H1 (cell line): ENCODE measurements around the gene GALNT5. TPM values are rescaled to one million over a fixed set of nuclear protein-coding genes. Genes with fewer than 3 reads are reported as not detected.

Experiments
- CTCF ChIA-PET: fragments of 300-600 bp; sonication (Branson Sonifier 250); formaldehyde crosslinking; loops from one replicate; lab custom pipeline; 2021; ENCODE audit not compliant: partially characterized antibody; lab: Charles Lee
- POLR2A ChIA-PET: fragments of 300-600 bp; sonication (Branson Sonifier 250); formaldehyde crosslinking; loops from one replicate; lab custom pipeline; 2021; ENCODE audit warnings: inconsistent platforms; ENCODE audit not compliant: partially characterized antibody; lab: Charles Lee
- DNase-seq, 2 experiments: peaks; one replicate each; pipeline versions ENCODE4 v3.0.0 to v3.0.0-alpha.2; 2010 to 2022; ENCODE audit warnings: low spot score in 2 of 2, low read depth in 1 of 2, mixed read lengths in 1 of 2
- FAIRE-seq: peaks from 2 replicates; lab custom pipeline; 2011; peaks lifted over from hg19 to GRCh38; lab: Jason Lieb, UNC
- H2AFZ ChIP-seq: 2 replicates; pipeline ENCODE4 v1.8.1; 2012; ENCODE audit warnings: low read length, inconsistent platforms
- H2AK5ac ChIP-seq: 2 replicates; pipeline ENCODE4 v1.6.1; 2013; ENCODE audit warnings: low read depth, low read length
- H2BK120ac ChIP-seq: replicated peaks from 2 replicates; pipeline ENCODE3; 2013; ENCODE audit warnings: low read depth, low read length, inconsistent platforms
- H2BK12ac ChIP-seq: 2 replicates; pipeline ENCODE4 v1.6.1; 2013; ENCODE audit warnings: low read depth, low read length
- H2BK15ac ChIP-seq: 2 replicates; pipeline ENCODE4 v1.6.1; 2013; ENCODE audit warnings: low read length
- H2BK20ac ChIP-seq: 2 replicates; pipeline ENCODE4 v1.6.1; 2013; ENCODE audit warnings: low read length
- H2BK5ac ChIP-seq: 2 replicates; pipeline ENCODE4 v1.6.1; 2013; ENCODE audit warnings: low read depth, low read length
- H3K14ac ChIP-seq: 2 replicates; pipeline ENCODE4 v1.6.1; 2013; ENCODE audit warnings: inconsistent platforms; ENCODE audit not compliant: insufficient read length
- H3K18ac ChIP-seq: 2 replicates; pipeline ENCODE4 v1.6.1; 2013; ENCODE audit warnings: low read length; ENCODE audit errors: extremely low read depth
- H3K23ac ChIP-seq: 2 replicates; pipeline ENCODE4 v1.6.1; 2013; ENCODE audit warnings: inconsistent platforms; ENCODE audit not compliant: insufficient read length
- H3K23me2 ChIP-seq: 2 replicates; pipeline ENCODE4 v1.6.1; 2013; ENCODE audit warnings: low read depth, low read length
- H3K27ac ChIP-seq: 2 replicates; pipeline ENCODE4 v1.6.1; 2011; ENCODE audit warnings: low read depth, low read length, inconsistent platforms
- H3K27me3 ChIP-seq, 4 experiments: replicated peaks in 1 of 4; 1 replicate in 1 of 4; 2 replicates in 3 of 4; pipeline versions ENCODE4 v1.6.1 to v1.8.1; 2011 to 2013; ENCODE audit warnings: low read length in 3 of 4, mild to moderate bottlenecking in 3 of 4, inconsistent platforms in 2 of 4, mixed read lengths in 2 of 4, moderate library complexity in 1 of 4; ENCODE audit not compliant: control insufficient read depth in 3 of 4, insufficient read depth in 3 of 4; ENCODE audit errors: extremely low read depth in 1 of 4
- H3K36me3 ChIP-seq, 4 experiments: 2 replicates each; pipeline versions ENCODE4 v1.6.1 to v1.8.1; 2011 to 2013; ENCODE audit warnings: mild to moderate bottlenecking in 4 of 4, low read length in 3 of 4, moderate library complexity in 2 of 4, control low read depth in 1 of 4, inconsistent platforms in 1 of 4; ENCODE audit not compliant: insufficient read depth in 4 of 4, control insufficient read depth in 2 of 4
- H3K4ac ChIP-seq: replicated peaks from 2 replicates; pipeline ENCODE3; 2013; ENCODE audit warnings: low read length, low read depth, mixed read lengths, inconsistent platforms; ENCODE audit not compliant: insufficient read length
- H3K4me1 ChIP-seq, 4 experiments: replicated peaks in 1 of 4; 1 replicate in 1 of 4; 2 replicates in 3 of 4; pipeline versions ENCODE4 v1.6.1 to v1.8.1; 2011 to 2013; ENCODE audit warnings: low read length in 3 of 4, inconsistent platforms in 2 of 4, mixed read lengths in 1 of 4; ENCODE audit not compliant: insufficient read depth in 4 of 4, control insufficient read depth in 3 of 4
- H3K4me2 ChIP-seq, 2 experiments: 2 replicates each; pipeline versions ENCODE4 v1.6.1 to v1.8.1; 2011 to 2013; ENCODE audit warnings: low read depth in 2 of 2, low read length in 2 of 2, control low read depth in 1 of 2, inconsistent platforms in 1 of 2, mild to moderate bottlenecking in 1 of 2; ENCODE audit not compliant: insufficient read depth in 1 of 2
- H3K4me3 ChIP-seq, 4 experiments: fragments of 200-600, 300-600 bp in 1 of 4; sonication (generic), shearing (Covaris generic), sonication (Bioruptor Twin) in 1 of 4; 2 replicates each; pipeline versions ENCODE4 v1.5.1 to v1.8.1; 2011 to 2016; ENCODE audit warnings: low read length in 4 of 4, low read depth in 3 of 4, control low read depth in 2 of 4, inconsistent platforms in 2 of 4, mild to moderate bottlenecking in 2 of 4, mixed read lengths in 1 of 4, moderate library complexity in 1 of 4; ENCODE audit not compliant: insufficient read depth in 2 of 4; ENCODE audit errors: extremely low read depth in 1 of 4
- H3K56ac ChIP-seq: replicated peaks from 2 replicates; pipeline ENCODE3; 2013; ENCODE audit warnings: low read depth, mild to moderate bottlenecking, mixed read lengths, low read length, inconsistent platforms; ENCODE audit not compliant: insufficient read length
- H3K79me1 ChIP-seq: 2 replicates; pipeline ENCODE4 v1.6.1; 2013; ENCODE audit warnings: low read depth, low read length, control low read depth
- H3K79me2 ChIP-seq, 2 experiments: 2 replicates each; pipeline versions ENCODE4 v1.6.1 to v1.8.1; 2012 to 2013; ENCODE audit warnings: low read length in 2 of 2, mild to moderate bottlenecking in 2 of 2, inconsistent platforms in 1 of 2; ENCODE audit not compliant: insufficient read depth in 2 of 2, control insufficient read depth in 1 of 2
- H3K9ac ChIP-seq, 4 experiments: replicated peaks in 1 of 4; 1 replicate in 1 of 4; 2 replicates in 3 of 4; pipeline versions ENCODE4 v1.6.1 to v1.8.1; 2011 to 2013; ENCODE audit warnings: low read depth in 3 of 4, low read length in 3 of 4, control low read depth in 2 of 4, mild to moderate bottlenecking in 2 of 4, moderate library complexity in 2 of 4, inconsistent platforms in 1 of 4; ENCODE audit errors: extremely low read depth in 1 of 4
- H3K9me3 ChIP-seq, 2 experiments: 2 replicates each; pipeline versions ENCODE4 v1.6.1 to v1.8.1; 2012 to 2013; ENCODE audit warnings: mild to moderate bottlenecking in 2 of 2, moderate library complexity in 2 of 2, control low read depth in 1 of 2, inconsistent platforms in 1 of 2, low read depth in 1 of 2, low read length in 1 of 2, mixed read lengths in 1 of 2; ENCODE audit not compliant: insufficient read depth in 2 of 2
- H4K20me1 ChIP-seq, 2 experiments: replicated peaks in 1 of 2; 2 replicates each; pipeline versions ENCODE3 to v1.8.1; 2011 to 2013; ENCODE audit warnings: inconsistent platforms in 2 of 2, low read length in 2 of 2, mild to moderate bottlenecking in 1 of 2; ENCODE audit not compliant: insufficient read depth in 2 of 2, control insufficient read depth in 1 of 2
- H4K5ac ChIP-seq: 2 replicates; pipeline ENCODE4 v1.6.1; 2013; ENCODE audit warnings: low read length, low read depth, mixed read lengths, inconsistent platforms; ENCODE audit not compliant: insufficient read length
- H4K8ac ChIP-seq: 2 replicates; pipeline ENCODE4 v1.8.0; 2013; ENCODE audit warnings: mild to moderate bottlenecking, moderate library complexity, low read length, inconsistent platforms; ENCODE audit not compliant: insufficient read depth; ENCODE audit errors: extremely low read depth
- H4K91ac ChIP-seq: replicated peaks from 2 replicates; pipeline ENCODE3; 2013; ENCODE audit warnings: low read length, mixed read lengths, inconsistent platforms; ENCODE audit not compliant: insufficient read length
- CBX8 ChIP-seq: fragments of 300-800, 300-1000 bp; sonication (generic); IDR thresholded peaks from 2 replicates; pipeline ENCODE4 v1.7.1; 2016; ENCODE audit warnings: low read depth, low read length, borderline replicate concordance
- WGBS, 2 experiments: shearing (Covaris generic) in 1 of 2; methylation state at CpG; one replicate each; pipeline versions ENCODE4 v1.1.6 to v1.1.7; 2013 to 2015; ENCODE audit warnings: low lambda C conversion rate in 2 of 2, mixed read lengths in 2 of 2, inconsistent platforms in 1 of 2, low coverage in 1 of 2, missing lambda C conversion rate in 1 of 2; ENCODE audit not compliant: insufficient replicate concordance in 2 of 2, insufficient coverage in 1 of 2, insufficient read length in 1 of 2; ENCODE audit errors: extremely low coverage in 1 of 2, missing lambda C conversion rate in 1 of 2; 5-methylcytosine and 5-hydroxymethylcytosine counted together
- polyA plus RNA-seq, 7 experiments: library from polyadenylated mRNA; depleted of rRNA in 3 of 7; stranded (reverse) in 5 of 7; unstranded in 2 of 7; fragments of >200 nt in 5 of 7; fragments of 200-250 nt in 2 of 7; gene quantifications; 1 replicate in 5 of 7; 2 replicates in 1 of 7; 4 replicates in 1 of 7; pipeline versions ENCODE4 v1.2.1 to v1.2.3, GENCODE V29; 2011 to 2013; ENCODE audit warnings: missing spikeins in 2 of 7, mixed read lengths in 2 of 7
- total RNA-seq: library from RNA; stranded (reverse); fragmentation: NEBNext Ultra II Directional; extraction: Animal tissue kit (Norgen Biotek cat#: 25700); gene quantifications from 2 replicates; pipeline ENCODE4 v1.2.1, GENCODE V29; 2021

Gene GALNT5
- total and polyA plus RNA-seq, 2 of the 8 experiments (the other 6 are each of a cell fraction or from before 2014, with no cell fraction given): 0.02 to 0.06 TPM

- no peak overlapping the region for H3K4me2 ChIP-seq
- no peak overlapping the region for H2BK120ac ChIP-seq
- no peak overlapping the region for H3K9ac ChIP-seq
- H3K27me3 ChIP-seq: no peaks in the 10 kb centered on the region
- no peaks in the 10 kb centered on the region for H3K9me3 ChIP-seq
- no peak overlapping the region for H2BK12ac ChIP-seq
- 92% methylated on average over 2 of the region's 2 CpGs; no CpG with 5 or more reads in 1 of the 2 experiments for WGBS, 2 experiments
- H3K79me2 ChIP-seq: no peaks in the 10 kb centered on the region
- no peak overlapping the region for H2BK5ac ChIP-seq
- no peaks in the 10 kb centered on the region; a peak in 1 of 7 replicates for H3K4me1 ChIP-seq
- no peak overlapping the region for H3K4me3 ChIP-seq
- no peak overlapping the region for H3K23ac ChIP-seq
- no peak overlapping the region for H2BK15ac ChIP-seq
- ChIA-PET CTCF (interaction anchor here (1.0 to 1.5 kb wide), 2 partner anchors 10 to 16 kb away, joined by 3 read pairs; no protein-coding TSS in a partner anchor), POLR2A (no interaction called here)
- H3K27ac ChIP-seq: no peak overlapping the region
- no peaks in the 10 kb centered on the region for H4K20me1 ChIP-seq
- no peak overlapping the region for H3K56ac ChIP-seq
- H3K36me3 ChIP-seq: no peaks in the 10 kb centered on the region
- H4K91ac ChIP-seq: no peak overlapping the region
- DNase-seq (no peak), FAIRE-seq (no peak)
- H2BK20ac ChIP-seq: no peak overlapping the region
- no peak overlapping the region for H2AFZ ChIP-seq
- H4K5ac ChIP-seq: no peak overlapping the region
- H3K18ac ChIP-seq: no peak overlapping the region
- H3K23me2 ChIP-seq: peaks cover 2% of the 10 kb centered on the region; the same call in 1 of the 2 replicates
- H3K4ac ChIP-seq: no peak overlapping the region
- no peak overlapping the region for H2AK5ac ChIP-seq
- no peak overlapping the region for H3K14ac ChIP-seq
- no peak overlapping the region for H4K8ac ChIP-seq
- H3K79me1 ChIP-seq: no peaks in the 10 kb centered on the region
- TF ChIP-seq CBX8: no peak
Measured at GRCh38 chr2:157269922-157270321, 12.4 kb downstream of the GALNT5 start.
